NCI-H146 treated with DMSO at 0.1 percent for 48 hours (cell line): ENCODE results near the gene ATP6V1A.
"Not testable (repeated sequence)": the region's sequence is repeated elsewhere in the genome, so short reads cannot be mapped to it uniquely, and the experiment has no call there.

ENCODE experiments used
- DNase-seq: peaks from one replicate; lab custom pipeline; 2025; ENCODE audit not compliant: unreplicated experiment; lab: John Stamatoyannopoulos, UW

The ATP6V1A gene

GRCh38 chr3:113812854-113813253, 66.0 kb downstream of the ATP6V1A start:
- DNase-seq: no peak

GRCh38 chr3:113819866-113820265, 73.0 kb downstream of the ATP6V1A start:
- DNase-seq: no peak

- no peak for DNase-seq
Measured at GRCh38 chr3:113825090-113825489, 78.3 kb downstream of the ATP6V1A start.

- DNase-seq: no peak
Measured at GRCh38 chr3:113828600-113828999, 81.8 kb downstream of the ATP6V1A start.

GRCh38 chr3:113829576-113830354, 82.9 kb downstream of the ATP6V1A start:
- DNase-seq: no peak

- DNase-seq: no peak
Measured at GRCh38 chr3:113831103-113831355, 84.2 kb downstream of the ATP6V1A start.

GRCh38 chr3:113832477-113833164, 85.8 kb downstream of the ATP6V1A start:
- DNase-seq: no peak

- no peak for DNase-seq
Measured at GRCh38 chr3:113834983-113835382, 88.1 kb downstream of the ATP6V1A start.

GRCh38 chr3:113838631-113839209, 91.9 kb downstream of the ATP6V1A start, which contains the start of gene GRAMD1C:
GRAMD1C (plus strand) TSS chr3:113838788; CDS start chr3:113838910, 122 bp downstream.
- peak; percentile 93 for DNase-seq

- no peak for DNase-seq
Measured at GRCh38 chr3:113839551-113839950, 92.7 kb downstream of the ATP6V1A start.

GRCh38 chr3:113844622-113845222, 97.9 kb downstream of the ATP6V1A start:
- DNase-seq: peak; percentile 12

GRCh38 chr3:113847247-113847646, 100.4 kb downstream of the ATP6V1A start:
- no peak for DNase-seq

- DNase-seq: no peak
Measured at GRCh38 chr3:113847664-113848461, 101.0 kb downstream of the ATP6V1A start.

- DNase-seq: not testable (repeated sequence)
Measured at GRCh38 chr3:113849071-113849470, 102.2 kb downstream of the ATP6V1A start.

GRCh38 chr3:113849841-113850240, 103.0 kb downstream of the ATP6V1A start:
- DNase-seq: not testable (repeated sequence)

- DNase-seq: not testable (repeated sequence)
Measured at GRCh38 chr3:113850391-113850790, 103.6 kb downstream of the ATP6V1A start.

GRCh38 chr3:113852506-113852905, 105.7 kb downstream of the ATP6V1A start:
- no peak for DNase-seq
